ENCODE data around the gene TDRD15. TPM values are rescaled to one million over a fixed set of nuclear protein-coding genes. Genes with fewer than 3 reads are reported as not detected.

TDRD15 gene
- polyA plus RNA-seq, 1 donor (not counting 4 experiments of a cell fraction or from before 2014, with no cell fraction given) = not detected

DNA sequence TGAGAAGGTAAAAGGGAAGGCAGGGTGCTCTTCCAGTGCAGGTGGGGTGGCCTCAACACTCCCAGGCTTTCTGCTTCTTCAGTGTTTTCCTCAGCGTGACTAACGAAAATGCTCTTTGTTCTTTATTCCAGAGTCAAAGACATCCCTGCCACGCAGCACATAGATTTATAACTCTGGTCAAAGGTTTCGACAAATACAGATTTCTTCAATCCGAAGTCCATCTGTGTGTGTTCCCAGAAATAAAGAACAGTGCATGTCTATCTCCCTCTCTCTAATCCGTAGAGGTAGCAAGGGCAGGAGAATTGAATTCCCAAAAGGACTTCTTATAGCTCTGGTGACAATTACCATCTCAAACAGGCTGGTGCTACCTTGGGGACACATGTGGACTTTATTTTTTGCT is 26.4 kb upstream of the TDRD15 start:
- dilution Hi-C loops (cut with MboI; ENCODE audit: extremely low pct_ligation_motif_present, low sequenced_read_pairs) = no loop called here
- H3K36me3 ChIP-seq (ENCODE audit: control insufficient read depth in 2 of 2, extremely low read depth in 1 of 2, insufficient read depth in 2 of 2, low read length in 2 of 2) = no peaks in the 10 kb centered on the region
- FAIRE-seq = no peak
- H3K9me3 ChIP-seq (ENCODE audit: control insufficient read depth, low read depth, low read length) = no peaks in the 10 kb centered on the region
- no peak overlapping the region for H3K4me3 ChIP-seq (ENCODE audit: control insufficient read depth in 2 of 3, extremely low read depth in 1 of 3, insufficient read depth in 2 of 3, low read depth in 1 of 3, low read length in 3 of 3)
- H3K27me3 ChIP-seq (ENCODE audit: control insufficient read depth, extremely low read depth, insufficient read depth, low read length) = no peaks in the 10 kb centered on the region
- no peak overlapping the region for H2AFZ ChIP-seq (ENCODE audit: control insufficient read depth, low read length)
- no peaks in the 10 kb centered on the region for H3K79me2 ChIP-seq (ENCODE audit: control insufficient read depth, insufficient read depth, low read length)
- TF ChIP-seq EZH2 (IDR thresholded peaks at IDR 0.05; ENCODE audit: low read length) = no peak
- TF ChIP-seq, protein P1, sequence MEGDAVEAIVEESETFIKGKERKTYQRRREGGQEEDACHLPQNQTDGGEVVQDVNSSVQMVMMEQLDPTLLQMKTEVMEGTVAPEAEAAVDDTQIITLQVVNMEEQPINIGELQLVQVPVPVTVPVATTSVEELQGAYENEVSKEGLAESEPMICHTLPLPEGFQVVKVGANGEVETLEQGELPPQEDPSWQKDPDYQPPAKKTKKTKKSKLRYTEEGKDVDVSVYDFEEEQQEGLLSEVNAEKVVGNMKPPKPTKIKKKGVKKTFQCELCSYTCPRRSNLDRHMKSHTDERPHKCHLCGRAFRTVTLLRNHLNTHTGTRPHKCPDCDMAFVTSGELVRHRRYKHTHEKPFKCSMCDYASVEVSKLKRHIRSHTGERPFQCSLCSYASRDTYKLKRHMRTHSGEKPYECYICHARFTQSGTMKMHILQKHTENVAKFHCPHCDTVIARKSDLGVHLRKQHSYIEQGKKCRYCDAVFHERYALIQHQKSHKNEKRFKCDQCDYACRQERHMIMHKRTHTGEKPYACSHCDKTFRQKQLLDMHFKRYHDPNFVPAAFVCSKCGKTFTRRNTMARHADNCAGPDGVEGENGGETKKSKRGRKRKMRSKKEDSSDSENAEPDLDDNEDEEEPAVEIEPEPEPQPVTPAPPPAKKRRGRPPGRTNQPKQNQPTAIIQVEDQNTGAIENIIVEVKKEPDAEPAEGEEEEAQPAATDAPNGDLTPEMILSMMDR (optimal IDR thresholded peaks at IDR 0.05 in 1 of 3, IDR thresholded peaks at IDR 0.05 in 1 of 3, conservative IDR thresholded peaks at IDR 0.05 in 1 of 3; ENCODE audit: extremely low read depth in 1 of 3, insufficient read depth in 2 of 3, low read length in 3 of 3) = no peak
- no peak overlapping the region for H3K9ac ChIP-seq (ENCODE audit: control insufficient read depth, extremely low read depth, insufficient read depth, low read length)
- no peaks in the 10 kb centered on the region for H3K9me1 ChIP-seq (ENCODE audit: control insufficient read depth, extremely low read depth, insufficient read depth, low read length)
- no peaks in the 10 kb centered on the region for H4K20me1 ChIP-seq (ENCODE audit: control insufficient read depth, extremely low read depth, insufficient read depth, low read length)
- no peak for DNase-seq (ENCODE audit: low read depth, low spot score)
- H3K4me1 ChIP-seq (ENCODE audit: control insufficient read depth, extremely low read depth, insufficient read depth, low read length) = no peaks in the 10 kb centered on the region
- H3K27ac ChIP-seq (ENCODE audit: control insufficient read depth, insufficient read depth, low read length) = no peak overlapping the region
- no peak overlapping the region for H3K4me2 ChIP-seq (ENCODE audit: control insufficient read depth, extremely low read depth, insufficient read depth, low read depth, low read length)

DNA sequence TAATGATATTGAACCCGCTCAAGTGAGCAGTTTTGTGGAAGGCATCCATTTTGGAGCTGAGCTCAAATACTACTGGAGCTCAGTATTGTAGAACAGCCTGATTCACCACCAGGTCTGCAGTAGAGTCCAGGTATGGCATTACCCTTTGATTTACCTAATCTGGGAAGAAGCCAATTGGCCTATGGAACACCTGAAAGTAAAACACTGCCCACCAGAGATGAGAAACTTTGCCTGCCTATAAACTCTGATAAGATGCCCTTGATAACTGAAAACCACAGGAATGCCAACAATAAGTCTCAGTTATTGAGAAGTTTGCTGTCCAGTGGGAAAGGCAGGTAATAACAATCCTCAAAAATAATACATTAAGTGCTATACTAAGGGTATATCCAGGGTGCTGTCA is 25.5 kb upstream of the TDRD15 start:
- Histone ChIP-seq H3K9me3 (ENCODE audit: control insufficient read depth, low read depth, low read length) (no peaks in the 10 kb centered on the region), H2AFZ (ENCODE audit: control insufficient read depth, low read length) (no peak overlapping the region), H3K27me3 (ENCODE audit: control insufficient read depth, extremely low read depth, insufficient read depth, low read length) (no peaks in the 10 kb centered on the region), H3K79me2 (ENCODE audit: control insufficient read depth, insufficient read depth, low read length) (no peaks in the 10 kb centered on the region), H3K4me1 (ENCODE audit: control insufficient read depth, extremely low read depth, insufficient read depth, low read length) (no peaks in the 10 kb centered on the region), H3K9ac (ENCODE audit: control insufficient read depth, extremely low read depth, insufficient read depth, low read length) (no peak overlapping the region), H3K36me3 (ENCODE audit: control insufficient read depth in 2 of 2, extremely low read depth in 1 of 2, insufficient read depth in 2 of 2, low read length in 2 of 2) (no peaks in the 10 kb centered on the region), H3K9me1 (ENCODE audit: control insufficient read depth, extremely low read depth, insufficient read depth, low read length) (no peaks in the 10 kb centered on the region), H3K4me2 (ENCODE audit: control insufficient read depth, extremely low read depth, insufficient read depth, low read depth, low read length) (no peak overlapping the region), H3K27ac (ENCODE audit: control insufficient read depth, insufficient read depth, low read length) (no peak overlapping the region), H4K20me1 (ENCODE audit: control insufficient read depth, extremely low read depth, insufficient read depth, low read length) (no peaks in the 10 kb centered on the region), H3K4me3 (ENCODE audit: control insufficient read depth in 2 of 3, extremely low read depth in 1 of 3, insufficient read depth in 2 of 3, low read depth in 1 of 3, low read length in 3 of 3) (no peak overlapping the region)
- TF ChIP-seq, protein P1 (optimal IDR thresholded peaks at IDR 0.05 in 1 of 3, IDR thresholded peaks at IDR 0.05 in 1 of 3, conservative IDR thresholded peaks at IDR 0.05 in 1 of 3; ENCODE audit: extremely low read depth in 1 of 3, insufficient read depth in 2 of 3, low read length in 3 of 3) = no peak
- TF ChIP-seq EZH2 (IDR thresholded peaks at IDR 0.05; ENCODE audit: low read length) = no peak
- dilution Hi-C loops (cut with MboI; ENCODE audit: extremely low pct_ligation_motif_present, low sequenced_read_pairs) = no loop called here
- no peak for DNase-seq (ENCODE audit: low read depth, low spot score)
- no peak for FAIRE-seq

Measured in keratinocyte (primary cell).